ENCODE measurements around the gene PDE6G.

- TF ChIP-seq, protein P1, sequence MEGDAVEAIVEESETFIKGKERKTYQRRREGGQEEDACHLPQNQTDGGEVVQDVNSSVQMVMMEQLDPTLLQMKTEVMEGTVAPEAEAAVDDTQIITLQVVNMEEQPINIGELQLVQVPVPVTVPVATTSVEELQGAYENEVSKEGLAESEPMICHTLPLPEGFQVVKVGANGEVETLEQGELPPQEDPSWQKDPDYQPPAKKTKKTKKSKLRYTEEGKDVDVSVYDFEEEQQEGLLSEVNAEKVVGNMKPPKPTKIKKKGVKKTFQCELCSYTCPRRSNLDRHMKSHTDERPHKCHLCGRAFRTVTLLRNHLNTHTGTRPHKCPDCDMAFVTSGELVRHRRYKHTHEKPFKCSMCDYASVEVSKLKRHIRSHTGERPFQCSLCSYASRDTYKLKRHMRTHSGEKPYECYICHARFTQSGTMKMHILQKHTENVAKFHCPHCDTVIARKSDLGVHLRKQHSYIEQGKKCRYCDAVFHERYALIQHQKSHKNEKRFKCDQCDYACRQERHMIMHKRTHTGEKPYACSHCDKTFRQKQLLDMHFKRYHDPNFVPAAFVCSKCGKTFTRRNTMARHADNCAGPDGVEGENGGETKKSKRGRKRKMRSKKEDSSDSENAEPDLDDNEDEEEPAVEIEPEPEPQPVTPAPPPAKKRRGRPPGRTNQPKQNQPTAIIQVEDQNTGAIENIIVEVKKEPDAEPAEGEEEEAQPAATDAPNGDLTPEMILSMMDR (IDR thresholded peaks at IDR 0.05): no peak
- TF ChIP-seq POLR2A (IDR thresholded peaks at IDR 0.05): no peak
Measured at GRCh38 chr17:81697261-81698044, 41.1 kb upstream of the PDE6G start.
